Measurements from ENCODE around the gene POU2F1. TPM values are rescaled to one million over a fixed set of nuclear protein-coding genes. Genes with fewer than 3 reads are reported as not detected.

Gene POU2F1
- total and polyA plus RNA-seq, 8 donors: 1.2 to 36.2 (median 7.7) TPM

DNA sequence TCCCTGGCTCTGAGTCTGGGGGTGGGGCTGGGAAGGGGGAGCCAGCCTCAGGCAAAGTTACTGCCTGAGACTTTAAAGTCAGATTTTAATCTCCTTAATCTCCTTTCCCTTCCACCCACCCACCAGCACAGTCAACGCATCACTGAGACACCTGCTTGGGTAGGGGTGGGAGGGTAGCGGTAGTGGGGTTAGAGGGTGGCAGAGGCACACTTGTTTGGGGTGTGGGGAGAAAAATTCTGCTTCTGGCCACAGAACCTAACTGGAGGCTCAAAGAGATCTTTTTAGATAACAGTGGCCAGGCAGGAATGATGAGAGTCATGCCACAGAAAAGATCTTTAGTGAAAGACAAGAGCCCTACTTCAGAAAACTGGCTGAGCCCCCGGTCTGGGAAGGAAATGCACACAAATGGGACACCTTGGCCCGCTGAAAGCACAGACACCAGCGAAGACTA lies 253.5 kb downstream of the POU2F1 start:
- Histone ChIP-seq H3K4me3 (no peak overlapping the region), H3K9me3 (no peaks in the 10 kb centered on the region), H3K36me3 (no peaks in the 10 kb centered on the region), H3K4me1 (peaks cover 0 to 3% (median 0%) of the 10 kb centered on the region in 4 donors), H3K27me3 (peaks cover 0 to 7% (median 0%) of the 10 kb centered on the region in 3 donors), H3K27ac (no peak overlapping the region)
- no peak for TF ChIP-seq POLR2A (IDR thresholded peaks at IDR 0.05)
- no peak for TF ChIP-seq EP300 (IDR thresholded peaks at IDR 0.05)
- TF ChIP-seq, protein P1, sequence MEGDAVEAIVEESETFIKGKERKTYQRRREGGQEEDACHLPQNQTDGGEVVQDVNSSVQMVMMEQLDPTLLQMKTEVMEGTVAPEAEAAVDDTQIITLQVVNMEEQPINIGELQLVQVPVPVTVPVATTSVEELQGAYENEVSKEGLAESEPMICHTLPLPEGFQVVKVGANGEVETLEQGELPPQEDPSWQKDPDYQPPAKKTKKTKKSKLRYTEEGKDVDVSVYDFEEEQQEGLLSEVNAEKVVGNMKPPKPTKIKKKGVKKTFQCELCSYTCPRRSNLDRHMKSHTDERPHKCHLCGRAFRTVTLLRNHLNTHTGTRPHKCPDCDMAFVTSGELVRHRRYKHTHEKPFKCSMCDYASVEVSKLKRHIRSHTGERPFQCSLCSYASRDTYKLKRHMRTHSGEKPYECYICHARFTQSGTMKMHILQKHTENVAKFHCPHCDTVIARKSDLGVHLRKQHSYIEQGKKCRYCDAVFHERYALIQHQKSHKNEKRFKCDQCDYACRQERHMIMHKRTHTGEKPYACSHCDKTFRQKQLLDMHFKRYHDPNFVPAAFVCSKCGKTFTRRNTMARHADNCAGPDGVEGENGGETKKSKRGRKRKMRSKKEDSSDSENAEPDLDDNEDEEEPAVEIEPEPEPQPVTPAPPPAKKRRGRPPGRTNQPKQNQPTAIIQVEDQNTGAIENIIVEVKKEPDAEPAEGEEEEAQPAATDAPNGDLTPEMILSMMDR (IDR thresholded peaks at IDR 0.05): no peak
- no peak for TF ChIP-seq POLR2AphosphoS5 (IDR thresholded peaks at IDR 0.05)
- 70 to 80% (median 72%) methylated on average over 5 of the region's 5 CpGs for WGBS, 5 donors
- no peak for DNase-seq
- intact Hi-C loops (cut with DNase I; ENCODE audit: low total_unique reads): no loop called here

DNA sequence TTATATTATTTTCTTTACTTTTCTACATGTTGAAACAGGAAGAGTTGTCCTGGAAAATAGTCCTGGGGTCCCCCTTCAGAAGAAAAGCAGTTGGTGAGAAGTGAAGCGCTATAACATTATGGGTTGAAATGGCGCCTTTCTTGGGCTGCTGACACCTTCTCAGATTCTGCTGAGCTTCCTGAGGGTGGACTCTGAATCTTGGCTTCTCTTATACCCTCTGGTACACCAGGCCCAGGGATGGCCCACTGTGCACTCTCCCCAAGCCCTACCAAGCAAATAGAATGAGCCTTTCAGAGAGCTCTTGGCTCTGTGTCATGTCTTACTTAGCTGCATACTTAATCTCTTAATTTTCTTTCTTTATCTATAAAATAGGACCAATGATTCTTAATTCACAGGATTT lies 255.4 kb downstream of the POU2F1 start:
- peaks cover 0 to 7% (median 0%) of the 10 kb centered on the region in 3 donors for H3K27me3 ChIP-seq
- WGBS, 5 donors: 93 to 100% (median 99%) methylated on average over 2 of the region's 2 CpGs

More for the DNA sequence above, 255.4 kb downstream of the POU2F1 start:
- TF ChIP-seq POLR2AphosphoS5 (IDR thresholded peaks at IDR 0.05): no peak
- Histone ChIP-seq H3K4me3 (no peak overlapping the region), H3K36me3 (no peaks in the 10 kb centered on the region), H3K4me1 (peaks cover 0 to 3% (median 0%) of the 10 kb centered on the region in 4 donors), H3K27ac (no peak overlapping the region), H3K9me3 (no peaks in the 10 kb centered on the region)
- intact Hi-C loops (cut with DNase I; ENCODE audit: low total_unique reads): no loop called here
- DNase-seq: no peak

Other genes starting within 250 kb of the POU2F1 start
- under 1 TPM in 3 of 5 donors, not detected in 2; 0.14 to 0.92 (median 0.87) TPM for gene ILDR2, start 245.3 kb upstream of the POU2F1 start, total RNA-seq
- under 1 TPM; under 0.01 to 0.13 (median 0.06) TPM for gene ILDR2, start 245.3 kb upstream of the POU2F1 start, polyA plus RNA-seq
- under 1 TPM in 2 of 5 donors, not detected in 3; 0.45 to 0.58 TPM for gene MAEL, start 231.6 kb upstream of the POU2F1 start, total RNA-seq
- 1 to 10 TPM in 1 of 3 donors, under 1 TPM in 1, not detected in 1; 0.08 to 1.1 TPM for gene MAEL, start 231.6 kb upstream of the POU2F1 start, polyA plus RNA-seq
- gene GPA33, start 130.5 kb upstream of the POU2F1 start, total RNA-seq: 10 to 100 TPM in 1 of 5 donors, 1 to 10 TPM in 1, not detected in 3; 3.9 to 51.3 TPM
- under 1 TPM in 2 of 3 donors, not detected in 1; 0.03 to 0.46 TPM for gene GPA33, start 130.5 kb upstream of the POU2F1 start, polyA plus RNA-seq
- under 1 TPM in 1 of 5 donors, not detected in 4; 0.73 TPM for gene STYXL2, start 126.8 kb upstream of the POU2F1 start, total RNA-seq
- not detected for gene STYXL2, start 126.8 kb upstream of the POU2F1 start, polyA plus RNA-seq

Measured in stomach (tissue), 9 donors.